Muscle of leg (tissue), 11 donors: ENCODE data around the gene THRB. TPM values are rescaled to one million over a fixed set of nuclear protein-coding genes. Genes with fewer than 3 reads are reported as not detected.
A peak's percentile ranks its signal among the peaks of the same experiment; 100 is the strongest.

Experiments
- DNase-seq: peaks from one replicate; pipeline ENCODE4 v3.0.0; 2013
- H3K27ac ChIP-seq: one replicate; pipeline ENCODE4 v1.5.1; 2013; ENCODE audit warnings: mild to moderate bottlenecking, low read length, control low read depth
- H3K27me3 ChIP-seq: one replicate; pipeline ENCODE4 v1.6.1; 2013; ENCODE audit warnings: low read length; ENCODE audit not compliant: control insufficient read depth, insufficient read depth
- H3K36me3 ChIP-seq: one replicate; pipeline ENCODE4 v1.6.1; 2013; ENCODE audit warnings: low read length; ENCODE audit not compliant: control insufficient read depth, insufficient read depth
- H3K4me1 ChIP-seq: one replicate; pipeline ENCODE4 v1.6.1; 2013; ENCODE audit warnings: low read length; ENCODE audit not compliant: control insufficient read depth, insufficient read depth
- H3K4me3 ChIP-seq: one replicate; pipeline ENCODE4 v1.5.1; 2013; ENCODE audit warnings: low read length, control low read depth
- H3K9me3 ChIP-seq: replicated peaks from 2 replicates; pipeline ENCODE4 v1.6.1; 2013; ENCODE audit warnings: low read depth, low read length; ENCODE audit not compliant: control insufficient read depth
- WGBS: methylation state at CpG from one replicate; pipeline ENCODE4 v1.1.5; 2013; ENCODE audit warnings: missing lambda C conversion rate; ENCODE audit not compliant: insufficient coverage; 5-methylcytosine and 5-hydroxymethylcytosine counted together
- polyA plus RNA-seq, 8 donors: library from polyadenylated mRNA; unstranded; fragments of 120-200 nt; gene quantifications; one replicate each; pipeline versions ENCODE4 v1.2.1 to v1.2.3, GENCODE V29; 2013; ENCODE audit warnings: inconsistent platforms in 1 of 8, low replicate concordance in 1 of 8; ENCODE audit not compliant: insufficient read length in 8 of 8, insufficient read depth in 1 of 8
- total RNA-seq: library from RNA; stranded (reverse); fragments of 120-200 nt; gene quantifications from one replicate; pipeline ENCODE4 v1.2.4, GENCODE V29; 2013

THRB gene
- total and polyA plus RNA-seq, 9 donors, result 0.33 to 3.1 (median 1.7) TPM

- DNase-seq, result peak; percentile 57
- Histone ChIP-seq H3K27ac (no peak overlapping the region), H3K27me3 (no peaks in the 10 kb centered on the region), H3K4me3 (no peak overlapping the region), H3K36me3 (no peaks in the 10 kb centered on the region), H3K4me1 (no peaks in the 10 kb centered on the region), H3K9me3 (no peaks in the 10 kb centered on the region)
These were observed 233.1 kb downstream of the THRB start for GRCh38 chr3:24261521-24261920.

- Histone ChIP-seq H3K27ac (no peak overlapping the region), H3K4me3 (no peak overlapping the region), H3K4me1 (no peaks in the 10 kb centered on the region), H3K9me3 (no peaks in the 10 kb centered on the region), H3K27me3 (no peaks in the 10 kb centered on the region), H3K36me3 (no peaks in the 10 kb centered on the region)
- DNase-seq, result no peak
- 90% methylated on average over 2 of the region's 2 CpGs for WGBS
These were observed 234.6 kb downstream of the THRB start for GRCh38 chr3:24259901-24260512.

- 88% methylated on average over 7 of the region's 12 CpGs for WGBS
These were observed 235.7 kb downstream of the THRB start for GRCh38 chr3:24258727-24259600.

GRCh38 chr3:24258260-24258659, 236.4 kb downstream of the THRB start:
- H3K36me3 ChIP-seq, result no peaks in the 10 kb centered on the region
- no peaks in the 10 kb centered on the region for H3K4me1 ChIP-seq
- H3K27me3 ChIP-seq, result no peaks in the 10 kb centered on the region
- no peak overlapping the region for H3K4me3 ChIP-seq
- 60% methylated on average over 2 of the region's 5 CpGs for WGBS
- no peaks in the 10 kb centered on the region for H3K9me3 ChIP-seq
- H3K27ac ChIP-seq, result no peak overlapping the region
- no peak for DNase-seq

More at GRCh38 chr3:24258727-24259600, 235.7 kb downstream of the THRB start:
- H3K27ac ChIP-seq, result no peak overlapping the region
- H3K27me3 ChIP-seq, result no peaks in the 10 kb centered on the region
- no peaks in the 10 kb centered on the region for H3K4me1 ChIP-seq
- H3K36me3 ChIP-seq, result no peaks in the 10 kb centered on the region
- DNase-seq, result no peak
- H3K9me3 ChIP-seq, result no peaks in the 10 kb centered on the region
- H3K4me3 ChIP-seq, result no peak overlapping the region

- no peaks in the 10 kb centered on the region for H3K4me1 ChIP-seq
- no peak for DNase-seq
- no peaks in the 10 kb centered on the region for H3K36me3 ChIP-seq
- no peaks in the 10 kb centered on the region for H3K27me3 ChIP-seq
- H3K9me3 ChIP-seq, result no peaks in the 10 kb centered on the region
- 86% methylated on average over 2 of the region's 2 CpGs for WGBS
- no peak overlapping the region for H3K27ac ChIP-seq
- no peak overlapping the region for H3K4me3 ChIP-seq
These were observed 239.2 kb downstream of the THRB start for GRCh38 chr3:24255414-24255813.

DNA sequence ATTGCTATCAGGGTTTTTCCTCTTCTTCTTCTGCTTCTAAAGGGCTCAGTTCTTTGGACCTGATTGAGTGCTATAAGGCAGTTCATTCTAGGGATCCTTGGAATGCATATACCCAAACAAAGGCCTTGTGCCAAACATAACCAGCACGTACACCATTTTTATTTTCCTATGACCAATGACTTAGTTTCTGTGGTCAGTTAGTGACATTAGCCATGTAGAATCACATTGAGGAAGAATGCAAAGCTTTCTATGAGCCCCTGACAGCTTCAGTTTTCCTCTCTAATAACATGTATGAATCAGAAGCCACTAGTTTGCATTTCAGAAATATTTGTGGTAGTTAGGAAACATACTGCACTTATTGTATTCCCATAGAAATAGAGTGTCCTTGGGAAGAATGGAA, 240.0 kb downstream of the THRB start:
- DNase-seq, result no peak
- no CpG with 5 or more reads among the region's 1 CpG for WGBS
- Histone ChIP-seq H3K4me1 (no peaks in the 10 kb centered on the region), H3K36me3 (no peaks in the 10 kb centered on the region), H3K27ac (no peak overlapping the region), H3K4me3 (no peak overlapping the region), H3K27me3 (no peaks in the 10 kb centered on the region), H3K9me3 (no peaks in the 10 kb centered on the region)

GRCh38 chr3:24253336-24253735, 241.3 kb downstream of the THRB start:
- H3K4me1 ChIP-seq, result no peaks in the 10 kb centered on the region
- H3K4me3 ChIP-seq, result no peak overlapping the region
- H3K27ac ChIP-seq, result no peak overlapping the region
- no peak for DNase-seq
- no peaks in the 10 kb centered on the region for H3K9me3 ChIP-seq
- peaks cover 1% of the 10 kb centered on the region for H3K27me3 ChIP-seq
- WGBS, result no CpG with 5 or more reads among the region's 1 CpG
- H3K36me3 ChIP-seq, result no peaks in the 10 kb centered on the region

DNA sequence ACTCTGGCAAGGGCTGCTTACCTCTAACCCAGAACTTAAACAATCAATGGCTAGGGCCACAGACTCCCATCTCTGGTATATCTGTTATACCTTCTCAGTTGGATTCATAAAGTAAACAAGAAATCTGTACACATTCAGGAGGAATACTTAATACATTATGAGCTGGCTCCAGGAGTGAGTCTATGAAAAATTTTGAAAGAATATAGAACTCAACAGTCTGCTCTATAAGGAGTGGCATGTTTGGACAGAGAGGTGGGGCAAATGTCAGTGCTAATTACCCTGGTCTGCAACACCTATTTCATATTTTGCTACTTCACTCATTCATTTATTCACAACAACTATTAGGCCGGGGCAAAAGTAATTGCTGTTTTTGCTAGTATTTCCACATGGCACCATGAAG, 245.1 kb downstream of the THRB start:
- Histone ChIP-seq H3K36me3 (no peaks in the 10 kb centered on the region), H3K27ac (no peak overlapping the region), H3K4me3 (no peak overlapping the region), H3K9me3 (no peaks in the 10 kb centered on the region), H3K27me3 (peaks cover 2% of the 10 kb centered on the region), H3K4me1 (no peaks in the 10 kb centered on the region)
- DNase-seq, result no peak
- WGBS, result no CpG with 5 or more reads among the region's 1 CpG

DNA sequence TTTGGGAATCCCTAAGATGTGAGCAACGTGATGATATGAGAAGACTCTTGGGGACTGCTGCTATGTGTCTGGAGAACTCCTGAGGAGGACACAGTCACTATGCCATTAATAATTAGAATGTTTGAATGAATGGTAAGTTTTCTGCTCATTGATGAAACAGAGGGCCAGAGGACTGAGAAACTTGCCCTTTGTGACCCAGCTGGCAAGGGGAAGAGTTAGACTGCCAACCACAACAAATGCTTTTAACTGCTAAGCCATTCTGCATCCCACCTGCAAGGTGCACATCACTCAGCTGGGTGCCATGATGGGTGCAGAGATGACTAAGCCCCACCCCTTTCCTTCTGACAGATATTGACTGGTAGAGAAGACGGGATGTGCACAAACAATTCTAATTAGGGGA, 249.6 kb downstream of the THRB start:
- no peaks in the 10 kb centered on the region for H3K36me3 ChIP-seq
- H3K27ac ChIP-seq, result no peak overlapping the region
- H3K4me1 ChIP-seq, result peaks cover 16% of the 10 kb centered on the region
- H3K27me3 ChIP-seq, result peaks cover 2% of the 10 kb centered on the region
- no peak for DNase-seq
- H3K4me3 ChIP-seq, result no peak overlapping the region
- no CpG with 5 or more reads among the region's 2 CpGs for WGBS
- no peaks in the 10 kb centered on the region for H3K9me3 ChIP-seq

DNA sequence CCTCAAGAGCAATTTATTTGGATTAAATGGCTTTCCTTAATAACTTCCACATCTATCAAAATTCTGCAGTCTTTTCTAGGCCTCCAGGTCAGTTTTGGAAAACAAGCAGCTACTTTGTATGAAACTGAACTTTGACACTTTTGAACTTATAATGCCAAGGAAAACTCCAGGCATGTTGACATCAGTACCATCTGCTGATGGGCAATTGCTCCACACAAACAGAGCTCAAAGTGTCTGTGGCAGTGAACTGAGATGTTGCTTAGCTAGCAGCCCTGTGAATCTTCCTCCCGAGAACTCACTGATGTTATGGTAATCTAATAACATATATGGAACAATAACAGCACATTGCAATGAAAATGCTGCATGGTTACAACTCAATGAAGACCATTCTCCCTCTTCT, 250.2 kb downstream of the THRB start:
- no peak for DNase-seq
- Histone ChIP-seq H3K9me3 (no peaks in the 10 kb centered on the region), H3K4me3 (no peak overlapping the region), H3K27ac (no peak overlapping the region), H3K4me1 (peaks cover 16% of the 10 kb centered on the region), H3K36me3 (no peaks in the 10 kb centered on the region), H3K27me3 (peaks cover 2% of the 10 kb centered on the region)
- no CpG with 5 or more reads among the region's 1 CpG for WGBS
